KMS-11 (cell line): ENCODE results near the gene BIRC7.

Source experiments
- H2AFZ ChIP-seq: fragments of 200-600 bp; sonication (generic); 2 replicates; pipeline ENCODE4 v1.6.1; 2016; ENCODE audit warnings: antibody characterized with exemption, mixed run types, low read depth
- H3K27ac ChIP-seq: fragments of 200-600 bp; sonication (generic); 2 replicates; pipeline ENCODE4 v1.6.1; 2016; ENCODE audit warnings: mild to moderate bottlenecking, mixed run types
- H3K27me3 ChIP-seq: fragments of 200-600 bp; sonication (generic); 2 replicates; pipeline ENCODE4 v1.6.1; 2017; ENCODE audit warnings: mild to moderate bottlenecking, low read depth, mixed run types, moderate library complexity; ENCODE audit not compliant: insufficient read depth
- H3K36me3 ChIP-seq: fragments of 200-600 bp; sonication (generic); 2 replicates; pipeline ENCODE4 v1.6.1; 2017; ENCODE audit warnings: mild to moderate bottlenecking, mixed run types; ENCODE audit not compliant: insufficient read depth
- H3K4me1 ChIP-seq: fragments of 200-600 bp; sonication (generic); 2 replicates; pipeline ENCODE4 v1.6.1; 2016; ENCODE audit warnings: mild to moderate bottlenecking, low read depth, mixed run types; ENCODE audit not compliant: poor library complexity, severe bottlenecking
- H3K4me2 ChIP-seq: fragments of 200-600 bp; sonication (generic); 2 replicates; pipeline ENCODE4 v1.7.0; 2016; ENCODE audit warnings: mild to moderate bottlenecking, mixed run types
- H3K4me3 ChIP-seq: fragments of 200-600 bp; sonication (generic); IDR thresholded peaks from 2 replicates; pipeline ENCODE4 v1.6.1; 2017; ENCODE audit warnings: low read depth, low read length, mixed read lengths; ENCODE audit not compliant: insufficient read depth
- H3K79me2 ChIP-seq: fragments of 200-600 bp; sonication (generic); 2 replicates; pipeline ENCODE4 v1.6.1; 2016; ENCODE audit warnings: low read depth, mixed run types; ENCODE audit not compliant: insufficient read depth
- H3K9ac ChIP-seq: fragments of 200-600 bp; sonication (generic); 2 replicates; pipeline ENCODE4 v1.6.1; 2016; ENCODE audit warnings: mild to moderate bottlenecking, mixed run types
- H4K20me1 ChIP-seq: fragments of 200-600 bp; sonication (generic); 2 replicates; pipeline ENCODE4 v1.6.1; 2016; ENCODE audit warnings: mild to moderate bottlenecking, mixed run types; ENCODE audit not compliant: insufficient read depth
- CTCF ChIP-seq: fragments of 200-600 bp; sonication (generic); conservative IDR thresholded peaks from 2 replicates; pipeline ENCODE4 v1.6.1; 2017; ENCODE audit warnings: low read depth, mild to moderate bottlenecking, antibody characterized with exemption, low read length, moderate library complexity, mixed read lengths

The BIRC7 gene

GRCh38 chr20:63283397-63284082 lies 47.8 kb downstream of the BIRC7 start:
- Histone ChIP-seq H3K9ac (no peak overlapping the region), H3K4me1 (no peaks in the 10 kb centered on the region), H2AFZ (no peak overlapping the region), H3K36me3 (no peaks in the 10 kb centered on the region), H3K79me2 (no peaks in the 10 kb centered on the region), H3K4me2 (no peak overlapping the region), H3K4me3 (no peak overlapping the region), H3K27ac (no peak overlapping the region), H4K20me1 (no peaks in the 10 kb centered on the region), H3K27me3 (no peaks in the 10 kb centered on the region)
- TF ChIP-seq CTCF = no peak

GRCh38 chr20:63284083-63284440 lies 48.4 kb downstream of the BIRC7 start:
- no peak overlapping the region for H3K27ac ChIP-seq
- H3K4me2 ChIP-seq = no peak overlapping the region
- H4K20me1 ChIP-seq = no peaks in the 10 kb centered on the region
- H3K79me2 ChIP-seq = no peaks in the 10 kb centered on the region
- H3K9ac ChIP-seq = no peak overlapping the region
- H3K4me3 ChIP-seq = no peak overlapping the region
- H3K36me3 ChIP-seq = no peaks in the 10 kb centered on the region
- no peaks in the 10 kb centered on the region for H3K4me1 ChIP-seq
- H3K27me3 ChIP-seq = no peaks in the 10 kb centered on the region
- TF ChIP-seq CTCF = no peak
- H2AFZ ChIP-seq = no peak overlapping the region

- Histone ChIP-seq H3K36me3 (no peaks in the 10 kb centered on the region), H3K4me1 (no peaks in the 10 kb centered on the region), H2AFZ (no peak overlapping the region), H3K9ac (no peak overlapping the region), H4K20me1 (no peaks in the 10 kb centered on the region), H3K4me3 (no peak overlapping the region), H3K27me3 (no peaks in the 10 kb centered on the region), H3K27ac (no peak overlapping the region), H3K79me2 (no peaks in the 10 kb centered on the region), H3K4me2 (no peak overlapping the region)
- no peak for TF ChIP-seq CTCF
These were observed 48.8 kb downstream of the BIRC7 start for GRCh38 chr20:63284544-63284949.

GRCh38 chr20:63284981-63285524 lies 49.3 kb downstream of the BIRC7 start:
- H2AFZ ChIP-seq = no peak overlapping the region
- H3K4me3 ChIP-seq = no peak overlapping the region
- H3K27ac ChIP-seq = no peak overlapping the region
- H3K4me1 ChIP-seq = no peaks in the 10 kb centered on the region
- no peak for TF ChIP-seq CTCF
- no peaks in the 10 kb centered on the region for H3K79me2 ChIP-seq
- no peaks in the 10 kb centered on the region for H3K27me3 ChIP-seq
- H3K4me2 ChIP-seq = no peak overlapping the region
- H3K9ac ChIP-seq = no peak overlapping the region
- no peaks in the 10 kb centered on the region for H4K20me1 ChIP-seq
- no peaks in the 10 kb centered on the region for H3K36me3 ChIP-seq
